B cell (primary cell): ENCODE data around the gene EVX1.

Experiments used
- EZH2 ChIP-seq: IDR thresholded peaks from 2 replicates; pipeline ENCODE4 v1.6.1; 2012; ENCODE audit warnings: borderline replicate concordance, low read depth, mild to moderate bottlenecking, moderate library complexity, low read length; ENCODE audit not compliant: insufficient read depth, poor library complexity, severe bottlenecking
- TF ChIP-seq, protein P1 (sequence below): fragments of 200-600 bp; IDR thresholded peaks from one replicate; pipeline ENCODE4 v1.8.0; 2022; ENCODE audit warnings: antibody characterized with exemption, mild to moderate bottlenecking

DNA sequence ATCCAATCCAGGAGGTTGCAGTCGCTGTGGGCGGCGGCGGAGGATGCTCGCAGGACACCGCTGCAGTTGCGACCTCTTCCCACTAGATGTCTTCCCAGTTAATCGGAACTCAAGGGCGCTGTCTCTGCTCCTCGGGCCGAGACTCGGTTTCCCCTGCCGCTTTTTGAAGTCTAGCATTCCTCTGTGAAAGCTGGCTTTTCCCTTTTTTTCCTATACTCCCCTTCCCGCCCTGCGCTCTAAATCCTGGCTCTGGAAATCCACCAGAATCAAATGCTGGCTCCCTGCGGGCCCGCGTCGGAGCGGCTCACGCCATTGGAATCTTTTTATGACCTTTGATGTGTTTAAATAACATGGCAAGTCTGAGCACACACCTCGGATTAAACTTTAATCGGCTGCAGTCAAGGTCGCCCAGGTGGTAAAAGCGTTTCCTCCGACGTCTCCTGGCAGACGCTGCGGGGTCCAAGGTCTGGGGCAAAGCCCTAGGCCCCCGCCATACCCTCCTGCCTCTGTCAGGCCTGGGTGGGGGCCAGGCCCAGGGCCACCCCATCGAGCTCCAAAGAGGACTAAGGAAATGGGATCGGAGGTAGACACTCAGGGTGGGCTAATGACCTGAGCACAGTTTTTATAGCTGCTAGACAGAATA lies 32.0 kb upstream of the EVX1 start:
- TF ChIP-seq EZH2 = no peak
- TF ChIP-seq, protein P1, sequence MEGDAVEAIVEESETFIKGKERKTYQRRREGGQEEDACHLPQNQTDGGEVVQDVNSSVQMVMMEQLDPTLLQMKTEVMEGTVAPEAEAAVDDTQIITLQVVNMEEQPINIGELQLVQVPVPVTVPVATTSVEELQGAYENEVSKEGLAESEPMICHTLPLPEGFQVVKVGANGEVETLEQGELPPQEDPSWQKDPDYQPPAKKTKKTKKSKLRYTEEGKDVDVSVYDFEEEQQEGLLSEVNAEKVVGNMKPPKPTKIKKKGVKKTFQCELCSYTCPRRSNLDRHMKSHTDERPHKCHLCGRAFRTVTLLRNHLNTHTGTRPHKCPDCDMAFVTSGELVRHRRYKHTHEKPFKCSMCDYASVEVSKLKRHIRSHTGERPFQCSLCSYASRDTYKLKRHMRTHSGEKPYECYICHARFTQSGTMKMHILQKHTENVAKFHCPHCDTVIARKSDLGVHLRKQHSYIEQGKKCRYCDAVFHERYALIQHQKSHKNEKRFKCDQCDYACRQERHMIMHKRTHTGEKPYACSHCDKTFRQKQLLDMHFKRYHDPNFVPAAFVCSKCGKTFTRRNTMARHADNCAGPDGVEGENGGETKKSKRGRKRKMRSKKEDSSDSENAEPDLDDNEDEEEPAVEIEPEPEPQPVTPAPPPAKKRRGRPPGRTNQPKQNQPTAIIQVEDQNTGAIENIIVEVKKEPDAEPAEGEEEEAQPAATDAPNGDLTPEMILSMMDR = peak; percentile 84
